Mesenchymal stem cell (in vitro differentiated cells and primary cell): Measurements from ENCODE around the gene DDX31.

Experiments used
- DNase-seq: peaks from one replicate; pipeline ENCODE4 v3.0.0-alpha.2; 2013
- H2AFZ ChIP-seq: one replicate; pipeline ENCODE4 v1.6.1; 2013; ENCODE audit warnings: low read depth, mild to moderate bottlenecking, control low read depth, inconsistent platforms, low read length, moderate library complexity
- H2AK5ac ChIP-seq: 2 replicates; pipeline ENCODE4 v1.6.1; 2013; ENCODE audit warnings: low read length, moderate library complexity, mild to moderate bottlenecking, inconsistent platforms; ENCODE audit not compliant: severe bottlenecking
- H2BK120ac ChIP-seq: one replicate; pipeline ENCODE4 v1.6.1; 2013; ENCODE audit warnings: low read depth, mild to moderate bottlenecking, inconsistent platforms, low read length, moderate library complexity
- H2BK12ac ChIP-seq, 2 experiments: one replicate each; pipeline ENCODE4 v1.6.1; 2013; ENCODE audit warnings: inconsistent platforms in 2 of 2, low read length in 2 of 2, mild to moderate bottlenecking in 2 of 2, moderate library complexity in 2 of 2, control low read depth in 1 of 2
- H2BK15ac ChIP-seq: one replicate; pipeline ENCODE4 v1.6.1; 2013; ENCODE audit warnings: mild to moderate bottlenecking, low read depth, inconsistent platforms; ENCODE audit not compliant: poor library complexity, severe bottlenecking
- H2BK5ac ChIP-seq: 2 replicates; pipeline ENCODE4 v1.6.1; 2013; ENCODE audit warnings: low read depth, mild to moderate bottlenecking, low read length, control low read depth, inconsistent platforms; ENCODE audit not compliant: poor library complexity, severe bottlenecking
- H3K14ac ChIP-seq, 2 experiments: one replicate each; pipeline ENCODE4 v1.6.1; 2013; ENCODE audit warnings: inconsistent platforms in 2 of 2, low read length in 2 of 2, control low read depth in 1 of 2, mild to moderate bottlenecking in 1 of 2, moderate library complexity in 1 of 2
- H3K18ac ChIP-seq, 2 experiments: one replicate each; pipeline ENCODE4 v1.6.1; 2013; ENCODE audit warnings: inconsistent platforms in 2 of 2, low read length in 2 of 2, control low read depth in 1 of 2, low read depth in 1 of 2, mild to moderate bottlenecking in 1 of 2
- H3K23ac ChIP-seq, 2 experiments: one replicate each; pipeline ENCODE4 v1.6.1; 2013; ENCODE audit warnings: inconsistent platforms in 2 of 2, low read length in 2 of 2, mild to moderate bottlenecking in 2 of 2, moderate library complexity in 2 of 2, control low read depth in 1 of 2
- H3K27ac ChIP-seq: 2 replicates; pipeline ENCODE4 v1.5.1; 2013; ENCODE audit warnings: mild to moderate bottlenecking, moderate library complexity, low read length, control low read depth, inconsistent platforms; ENCODE audit not compliant: poor library complexity, severe bottlenecking
- H3K27me3 ChIP-seq, 2 experiments: 2 replicates each; pipeline versions ENCODE4 v1.6.1 to v1.7.0; 2013; ENCODE audit warnings: low read length in 2 of 2, mild to moderate bottlenecking in 2 of 2, moderate library complexity in 2 of 2, control low read depth in 1 of 2, inconsistent platforms in 1 of 2; ENCODE audit not compliant: control insufficient read depth in 1 of 2, insufficient read depth in 1 of 2
- H3K36me3 ChIP-seq, 2 experiments: 2 replicates each; pipeline versions ENCODE4 v1.6.1 to v1.7.0; 2013; ENCODE audit warnings: low read length in 2 of 2, control low read depth in 1 of 2, inconsistent platforms in 1 of 2, low read depth in 1 of 2, mild to moderate bottlenecking in 1 of 2; ENCODE audit not compliant: insufficient read depth in 2 of 2, control insufficient read depth in 1 of 2
- H3K4ac ChIP-seq, 2 experiments: one replicate each; pipeline ENCODE4 v1.6.1; 2013; ENCODE audit warnings: inconsistent platforms in 2 of 2, low read length in 2 of 2, mild to moderate bottlenecking in 2 of 2, moderate library complexity in 2 of 2, control low read depth in 1 of 2, low read depth in 1 of 2
- H3K4me1 ChIP-seq: 2 replicates; pipeline ENCODE4 v1.6.1; 2013; ENCODE audit warnings: low read depth, low read length, control low read depth; ENCODE audit not compliant: control insufficient read depth, insufficient read depth
- H3K4me2 ChIP-seq: 2 replicates; pipeline ENCODE4 v1.6.1; 2013; ENCODE audit warnings: low read length, mild to moderate bottlenecking, inconsistent platforms; ENCODE audit not compliant: poor library complexity, severe bottlenecking
- H3K4me3 ChIP-seq, 2 experiments: 2 replicates each; pipeline versions ENCODE4 v1.5.1 to v1.7.0; 2013; ENCODE audit warnings: low read length in 2 of 2, mild to moderate bottlenecking in 2 of 2, control low read depth in 1 of 2, low read depth in 1 of 2; ENCODE audit not compliant: insufficient read depth in 1 of 2
- H3K79me1 ChIP-seq: replicated peaks from 2 replicates; pipeline ENCODE4 v1.6.1; 2013; ENCODE audit warnings: mild to moderate bottlenecking, control low read depth, low read length, inconsistent platforms; ENCODE audit not compliant: poor library complexity, severe bottlenecking
- H3K9ac ChIP-seq: 2 replicates; pipeline ENCODE4 v1.7.0; 2013; ENCODE audit warnings: mild to moderate bottlenecking, low read length, moderate library complexity
- H3K9me3 ChIP-seq: 2 replicates; pipeline ENCODE4 v1.7.0; 2013; ENCODE audit warnings: mild to moderate bottlenecking, low read length; ENCODE audit not compliant: control insufficient read depth
- H4K8ac ChIP-seq: one replicate; pipeline ENCODE4 v1.6.1; 2013; ENCODE audit warnings: inconsistent platforms, mild to moderate bottlenecking, low read length, moderate library complexity
- H4K91ac ChIP-seq: one replicate; pipeline ENCODE4 v1.6.1; 2013; ENCODE audit warnings: mild to moderate bottlenecking, low read length, inconsistent platforms
- WGBS: methylation state at CpG from one replicate; pipeline ENCODE4 v1.1.7; 2013; ENCODE audit warnings: mixed read lengths; 5-methylcytosine and 5-hydroxymethylcytosine counted together

Gene DDX31

DNA sequence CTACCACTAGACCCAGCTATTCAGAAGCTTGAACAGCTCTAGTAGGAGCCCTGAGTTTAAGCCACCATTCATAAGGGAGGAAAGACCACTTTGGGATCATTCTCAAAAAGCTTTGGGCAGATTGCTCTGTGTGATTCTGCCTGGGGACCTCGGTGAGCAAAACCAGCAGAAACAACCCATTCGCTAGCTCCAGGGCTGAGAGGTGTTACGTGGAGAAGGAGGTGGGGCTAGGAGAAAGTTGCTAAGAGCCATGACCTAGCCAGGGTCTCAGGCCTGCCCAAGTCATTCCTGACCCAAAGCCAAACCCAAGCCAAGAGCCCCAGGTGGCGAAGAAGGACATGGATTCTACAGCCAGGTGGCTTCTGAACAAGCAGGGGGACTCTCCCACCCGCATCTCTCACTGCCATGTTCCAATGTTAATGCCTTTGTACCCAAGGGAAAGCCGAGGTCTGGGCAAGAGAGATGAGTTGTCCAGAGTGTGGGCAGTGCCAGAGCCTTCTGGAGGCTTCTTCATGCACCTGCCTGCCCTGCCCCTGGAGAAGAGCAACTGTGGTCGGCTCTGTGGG lies 91.3 kb downstream of the DDX31 start:
- Histone ChIP-seq H4K8ac (no peak overlapping the region), H3K14ac (no peak overlapping the region), H2BK5ac (no peak overlapping the region), H4K91ac (no peak overlapping the region), H3K9me3 (no peaks in the 10 kb centered on the region), H3K18ac (no peak overlapping the region), H3K4me1 (peaks cover 9% of the 10 kb centered on the region), H3K23ac (no peak overlapping the region), H3K36me3 (no peaks in the 10 kb centered on the region), H2BK12ac (no peak overlapping the region), H3K4me2 (no peak overlapping the region), H2AK5ac (no peak overlapping the region), H3K4ac (no peak overlapping the region), H3K27me3 (peaks cover 80 to 92% of the 10 kb centered on the region in 2 experiments), H2AFZ (no peak overlapping the region), H3K27ac (no peak overlapping the region), H2BK120ac (no peak overlapping the region), H3K9ac (no peak overlapping the region), H3K4me3 (no peak overlapping the region), H3K79me1 (no peaks in the 10 kb centered on the region), H2BK15ac (no peak overlapping the region)
- DNase-seq, result no peak
- 37% methylated on average over 5 of the region's 7 CpGs for WGBS

DNA sequence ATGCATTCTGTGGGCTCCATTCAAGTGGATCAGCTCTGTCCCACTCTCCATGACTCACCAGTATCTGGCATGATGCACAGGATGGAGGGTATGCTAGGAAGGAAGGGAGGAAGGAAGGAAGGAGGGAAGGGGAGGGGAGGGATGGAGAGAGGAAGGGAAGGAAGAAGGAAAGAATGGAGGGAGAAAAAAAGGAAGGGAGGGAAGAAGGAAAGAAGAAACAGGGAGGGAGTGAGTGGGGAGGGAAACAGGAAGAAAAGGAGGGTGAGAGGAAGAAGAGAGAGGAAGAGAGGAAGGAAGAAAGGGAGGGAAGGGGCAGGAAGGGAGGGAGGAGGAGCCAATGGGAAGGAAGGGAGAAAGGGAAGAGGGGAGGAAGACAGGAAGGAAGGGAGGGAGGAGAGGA lies 92.7 kb downstream of the DDX31 start:
- H3K23ac ChIP-seq, result no peak overlapping the region
- H3K27ac ChIP-seq, result no peak overlapping the region
- H3K9me3 ChIP-seq, result no peaks in the 10 kb centered on the region
- no peak overlapping the region for H3K14ac ChIP-seq
- H3K4me2 ChIP-seq, result no peak overlapping the region
- no peak overlapping the region for H2AK5ac ChIP-seq
- no peak overlapping the region for H3K18ac ChIP-seq
- DNase-seq, result no peak
- no peak overlapping the region for H2BK120ac ChIP-seq
- H4K8ac ChIP-seq, result no peak overlapping the region
- no peak overlapping the region for H2BK12ac ChIP-seq
- no peak overlapping the region for H2BK15ac ChIP-seq
- no peak overlapping the region for H2AFZ ChIP-seq
- no peaks in the 10 kb centered on the region for H3K36me3 ChIP-seq
- H2BK5ac ChIP-seq, result no peak overlapping the region
- no peaks in the 10 kb centered on the region for H3K79me1 ChIP-seq
- no peak overlapping the region for H3K4ac ChIP-seq
- no peak overlapping the region for H4K91ac ChIP-seq
- no peak overlapping the region for H3K9ac ChIP-seq
- H3K4me3 ChIP-seq, result no peak overlapping the region
- H3K4me1 ChIP-seq, result peaks cover 7% of the 10 kb centered on the region
- H3K27me3 ChIP-seq, result peaks cover 76 to 87% of the 10 kb centered on the region in 2 experiments

DNA sequence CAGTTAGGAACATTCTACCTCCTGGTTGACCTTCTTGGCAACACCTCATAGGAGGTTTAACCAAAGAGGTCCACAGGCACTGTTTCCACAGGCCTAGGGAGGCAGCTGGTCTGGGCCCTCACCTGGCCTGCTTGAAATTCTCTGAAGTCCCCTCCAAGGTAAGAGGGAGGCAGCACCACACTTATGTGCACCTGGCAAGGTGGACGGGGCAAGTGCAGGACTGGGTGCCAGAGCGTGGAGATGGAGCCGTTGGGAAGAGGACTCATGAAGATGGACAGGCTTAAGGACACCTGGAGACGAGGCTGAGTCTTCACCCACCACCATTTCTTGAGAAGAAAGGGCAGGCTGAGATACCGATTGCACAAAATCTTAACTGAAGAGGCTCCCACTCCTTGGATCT lies 94.0 kb downstream of the DDX31 start:
- Histone ChIP-seq H3K18ac (no peak overlapping the region), H2BK5ac (no peak overlapping the region), H3K79me1 (no peaks in the 10 kb centered on the region), H2AFZ (no peak overlapping the region), H2BK120ac (no peak overlapping the region), H4K91ac (no peak overlapping the region), H2BK12ac (no peak overlapping the region), H3K4ac (no peak overlapping the region), H3K4me2 (no peak overlapping the region), H3K27me3 (peaks cover 76 to 87% of the 10 kb centered on the region in 2 experiments), H2AK5ac (no peak overlapping the region), H4K8ac (no peak overlapping the region), H2BK15ac (no peak overlapping the region), H3K4me1 (peaks cover 3% of the 10 kb centered on the region), H3K4me3 (no peak overlapping the region), H3K23ac (no peak overlapping the region), H3K36me3 (no peaks in the 10 kb centered on the region), H3K14ac (no peak overlapping the region), H3K9me3 (no peaks in the 10 kb centered on the region), H3K9ac (no peak overlapping the region), H3K27ac (no peak overlapping the region)
- DNase-seq, result no peak
- WGBS, result 55% methylated on average over 4 of the region's 5 CpGs

DNA sequence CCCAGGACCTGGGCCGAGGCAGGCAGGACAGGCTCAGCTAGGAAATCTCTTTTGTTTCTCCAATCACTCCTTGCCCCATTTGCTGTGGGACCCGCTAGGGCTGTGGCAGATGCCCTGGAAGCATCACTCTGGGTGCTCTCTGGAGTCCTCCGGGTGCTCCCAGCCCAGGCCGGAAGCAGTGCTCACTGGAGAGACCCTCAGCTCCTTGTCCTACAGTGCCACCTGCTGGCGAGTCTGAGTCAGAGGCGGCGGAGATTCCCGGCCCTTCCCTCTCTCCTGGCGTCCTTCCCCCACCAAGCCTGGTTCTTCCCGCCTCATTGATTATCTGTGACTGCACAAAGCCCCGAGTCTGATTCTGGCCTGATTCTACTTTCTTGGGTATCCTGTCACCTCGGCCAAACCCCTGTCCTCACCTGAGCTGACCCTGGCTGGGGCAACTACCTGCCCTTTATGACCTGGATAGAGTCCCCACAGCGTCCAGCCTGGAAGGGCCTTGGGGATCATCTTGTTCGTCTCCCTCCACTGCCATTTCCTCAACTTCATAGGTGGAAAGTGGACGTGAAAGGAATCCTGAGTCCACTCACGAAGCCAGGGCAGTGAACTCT lies 94.7 kb downstream of the DDX31 start:
- no peak overlapping the region for H3K18ac ChIP-seq
- H3K14ac ChIP-seq, result no peak overlapping the region
- peak; percentile 78 for DNase-seq
- no peak overlapping the region for H2BK15ac ChIP-seq
- no peak overlapping the region for H2BK5ac ChIP-seq
- no peaks in the 10 kb centered on the region for H3K79me1 ChIP-seq
- WGBS, result 21% methylated on average over 16 of the region's 16 CpGs
- H3K4me2 ChIP-seq, result no peak overlapping the region
- H3K27ac ChIP-seq, result no peak overlapping the region
- no peaks in the 10 kb centered on the region for H3K36me3 ChIP-seq
- H2BK120ac ChIP-seq, result no peak overlapping the region
- no peak overlapping the region for H3K23ac ChIP-seq
- no peak overlapping the region for H4K91ac ChIP-seq
- H3K9ac ChIP-seq, result no peak overlapping the region
- H2AFZ ChIP-seq, result no peak overlapping the region
- no peak overlapping the region for H3K4me3 ChIP-seq
- H2BK12ac ChIP-seq, result no peak overlapping the region
- H4K8ac ChIP-seq, result no peak overlapping the region
- H3K27me3 ChIP-seq, result peaks cover 76 to 86% of the 10 kb centered on the region in 2 experiments
- peaks cover 3% of the 10 kb centered on the region for H3K4me1 ChIP-seq
- H2AK5ac ChIP-seq, result no peak overlapping the region
- no peak overlapping the region for H3K4ac ChIP-seq
- no peaks in the 10 kb centered on the region for H3K9me3 ChIP-seq
